KBM-7 (cell line): ENCODE data around the gene PDX1.

Experiments used
- DNase-seq: peaks from one replicate; pipeline ENCODE4 v3.0.0-alpha.2; 2015
- in situ Hi-C: fragments of 300-500 bp; cut with MboI; formaldehyde crosslinking; loops from 2 replicates; pipeline ENCODE4 v1.14.3; 2020; ENCODE audit warnings: low sequenced_read_pairs, low pct_unique_long_range_greater_than_20kb, mixed read lengths

The PDX1 gene

GRCh38 chr13:27919934-27920676 lies at the start of gene PDX1:
Gene PDX1 (plus strand): TSS chr13:27920000. CDS start chr13:27920139, 139 bp downstream.
- DNase-seq = no peak
- in situ Hi-C loops = no loop called here

GRCh38 chr13:27878274-27878673 lies 41.5 kb upstream of the PDX1 start:
- DNase-seq = no peak
- in situ Hi-C loops = no loop called here

- DNase-seq = no peak
- in situ Hi-C loops = no loop called here
Measured at GRCh38 chr13:27889471-27889870, 30.3 kb upstream of the PDX1 start.

- no peak for DNase-seq
- in situ Hi-C loops = no loop called here
Measured at GRCh38 chr13:27896726-27897125, 23.1 kb upstream of the PDX1 start.

GRCh38 chr13:27904719-27905118 lies 15.1 kb upstream of the PDX1 start:
- in situ Hi-C loops = no loop called here
- no peak for DNase-seq

GRCh38 chr13:27905650-27906049 lies 14.2 kb upstream of the PDX1 start:
- in situ Hi-C loops = no loop called here

GRCh38 chr13:27907121-27907787 lies 12.5 kb upstream of the PDX1 start:
- no peak for DNase-seq
- in situ Hi-C loops = no loop called here

More at GRCh38 chr13:27905650-27906049, 14.2 kb upstream of the PDX1 start:
- no peak for DNase-seq

- DNase-seq = no peak
- in situ Hi-C loops = no loop called here
Measured at GRCh38 chr13:27909378-27909777, 10.4 kb upstream of the PDX1 start.

GRCh38 chr13:27911521-27911920 lies 8.3 kb upstream of the PDX1 start:
- in situ Hi-C loops = no loop called here
- DNase-seq = no peak

GRCh38 chr13:27913160-27913559 lies 6.6 kb upstream of the PDX1 start:
- DNase-seq = no peak
- in situ Hi-C loops = no loop called here

GRCh38 chr13:27915301-27916207 lies 4.2 kb upstream of the PDX1 start:
- in situ Hi-C loops = no loop called here
- no peak for DNase-seq

GRCh38 chr13:27917121-27917947 lies 2.5 kb upstream of the PDX1 start:
- in situ Hi-C loops = no loop called here
- DNase-seq = no peak

GRCh38 chr13:27918041-27918917 lies 1.5 kb upstream of the PDX1 start:
- in situ Hi-C loops = no loop called here
- DNase-seq = no peak

GRCh38 chr13:27918918-27919658 lies 712 bp upstream of the PDX1 start:
- in situ Hi-C loops = no loop called here
- no peak for DNase-seq

- DNase-seq = no peak
- in situ Hi-C loops = no loop called here
Measured at GRCh38 chr13:27919659-27919933, 204 bp upstream of the PDX1 start.

- in situ Hi-C loops = no loop called here
Measured at GRCh38 chr13:27920677-27921420, 1.0 kb downstream of the PDX1 start.

GRCh38 chr13:27921421-27921960 lies 1.7 kb downstream of the PDX1 start:
- in situ Hi-C loops = no loop called here
- no peak for DNase-seq

More at GRCh38 chr13:27920677-27921420, 1.0 kb downstream of the PDX1 start:
- DNase-seq = no peak
